ENCODE results near the gene RBM19.

Gene RBM19

DNA sequence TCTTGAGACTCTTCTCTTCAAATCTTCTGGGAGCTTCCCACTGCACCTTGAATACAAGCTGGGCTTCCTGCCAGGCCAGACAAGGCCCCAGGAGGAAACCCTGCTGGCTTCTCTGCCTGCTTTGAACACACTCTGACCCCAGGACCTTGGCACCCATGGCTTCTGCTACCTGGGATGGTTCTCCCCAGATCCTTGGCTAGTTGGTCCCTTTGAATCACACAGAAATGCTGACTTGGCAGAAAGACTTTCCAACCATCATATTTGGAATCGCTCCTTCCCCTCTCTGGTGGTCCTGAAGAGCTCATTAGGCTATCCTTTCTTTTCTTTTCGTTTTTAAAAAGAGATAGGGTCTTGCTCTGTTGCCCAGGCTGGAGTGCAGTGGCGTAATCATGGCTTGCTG is 132.7 kb downstream of the RBM19 start:
- TF ChIP-seq, protein P1, sequence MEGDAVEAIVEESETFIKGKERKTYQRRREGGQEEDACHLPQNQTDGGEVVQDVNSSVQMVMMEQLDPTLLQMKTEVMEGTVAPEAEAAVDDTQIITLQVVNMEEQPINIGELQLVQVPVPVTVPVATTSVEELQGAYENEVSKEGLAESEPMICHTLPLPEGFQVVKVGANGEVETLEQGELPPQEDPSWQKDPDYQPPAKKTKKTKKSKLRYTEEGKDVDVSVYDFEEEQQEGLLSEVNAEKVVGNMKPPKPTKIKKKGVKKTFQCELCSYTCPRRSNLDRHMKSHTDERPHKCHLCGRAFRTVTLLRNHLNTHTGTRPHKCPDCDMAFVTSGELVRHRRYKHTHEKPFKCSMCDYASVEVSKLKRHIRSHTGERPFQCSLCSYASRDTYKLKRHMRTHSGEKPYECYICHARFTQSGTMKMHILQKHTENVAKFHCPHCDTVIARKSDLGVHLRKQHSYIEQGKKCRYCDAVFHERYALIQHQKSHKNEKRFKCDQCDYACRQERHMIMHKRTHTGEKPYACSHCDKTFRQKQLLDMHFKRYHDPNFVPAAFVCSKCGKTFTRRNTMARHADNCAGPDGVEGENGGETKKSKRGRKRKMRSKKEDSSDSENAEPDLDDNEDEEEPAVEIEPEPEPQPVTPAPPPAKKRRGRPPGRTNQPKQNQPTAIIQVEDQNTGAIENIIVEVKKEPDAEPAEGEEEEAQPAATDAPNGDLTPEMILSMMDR (conservative IDR thresholded peaks at IDR 0.05; ENCODE audit: low read length) = no peak
- DNase-seq (ENCODE audit: low read depth) = no peak
- no peak overlapping the region for H3K4me3 ChIP-seq (ENCODE audit: low read length)

DNA sequence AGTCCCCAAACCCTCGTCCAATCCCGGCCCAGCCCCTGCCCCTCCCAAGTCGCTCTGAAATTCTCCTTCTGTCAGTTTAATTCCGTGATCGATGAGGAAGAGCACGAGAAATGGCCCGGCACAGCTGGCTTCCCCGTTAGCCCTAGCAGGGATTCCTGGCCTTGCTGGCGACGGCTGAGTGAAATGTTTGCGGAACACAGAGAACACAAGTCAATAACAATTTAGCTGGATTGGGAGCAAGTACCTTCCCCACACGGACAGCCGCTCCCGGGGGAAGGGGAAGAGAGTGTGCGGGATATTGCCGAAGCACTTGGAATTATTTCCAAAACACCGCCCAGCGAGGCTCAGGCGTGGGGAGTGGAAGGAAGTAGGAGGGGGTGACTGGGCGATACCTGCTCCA is 134.6 kb downstream of the RBM19 start:
- H3K4me3 ChIP-seq (ENCODE audit: low read length) = no peak overlapping the region
- TF ChIP-seq, protein P1 (conservative IDR thresholded peaks at IDR 0.05; ENCODE audit: low read length) = no peak
- no peak for DNase-seq (ENCODE audit: low read depth)

DNA sequence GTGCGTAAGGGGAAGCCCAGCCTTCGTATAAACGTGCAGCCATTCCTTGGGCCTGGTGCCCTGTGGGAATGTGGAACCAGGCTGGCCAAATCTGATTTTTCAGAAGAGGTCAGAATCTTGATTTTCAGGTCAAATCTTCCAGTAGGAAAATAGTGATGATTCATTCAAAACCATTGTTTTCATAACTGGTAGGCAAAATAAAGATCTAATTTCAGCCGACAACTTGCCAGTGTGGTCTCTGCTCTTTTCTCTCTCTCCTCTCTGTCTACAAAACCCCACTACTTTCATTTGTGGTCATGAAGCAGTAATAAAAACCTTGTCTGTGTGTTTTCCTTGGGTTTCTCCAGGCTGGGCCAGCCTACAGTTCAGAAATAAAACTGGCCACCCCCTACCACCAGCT is 135.1 kb downstream of the RBM19 start:
- TF ChIP-seq, protein P1 (conservative IDR thresholded peaks at IDR 0.05; ENCODE audit: low read length) = no peak
- no peak for DNase-seq (ENCODE audit: low read depth)
- no peak overlapping the region for H3K4me3 ChIP-seq (ENCODE audit: low read length)

- no peak overlapping the region for H3K4me3 ChIP-seq (ENCODE audit: low read length)
- no peak for DNase-seq (ENCODE audit: low read depth)
- TF ChIP-seq, protein P1 (conservative IDR thresholded peaks at IDR 0.05; ENCODE audit: low read length) = no peak
Observed at GRCh38 chr12:113829212-113829611, 136.9 kb downstream of the RBM19 start.

DNA sequence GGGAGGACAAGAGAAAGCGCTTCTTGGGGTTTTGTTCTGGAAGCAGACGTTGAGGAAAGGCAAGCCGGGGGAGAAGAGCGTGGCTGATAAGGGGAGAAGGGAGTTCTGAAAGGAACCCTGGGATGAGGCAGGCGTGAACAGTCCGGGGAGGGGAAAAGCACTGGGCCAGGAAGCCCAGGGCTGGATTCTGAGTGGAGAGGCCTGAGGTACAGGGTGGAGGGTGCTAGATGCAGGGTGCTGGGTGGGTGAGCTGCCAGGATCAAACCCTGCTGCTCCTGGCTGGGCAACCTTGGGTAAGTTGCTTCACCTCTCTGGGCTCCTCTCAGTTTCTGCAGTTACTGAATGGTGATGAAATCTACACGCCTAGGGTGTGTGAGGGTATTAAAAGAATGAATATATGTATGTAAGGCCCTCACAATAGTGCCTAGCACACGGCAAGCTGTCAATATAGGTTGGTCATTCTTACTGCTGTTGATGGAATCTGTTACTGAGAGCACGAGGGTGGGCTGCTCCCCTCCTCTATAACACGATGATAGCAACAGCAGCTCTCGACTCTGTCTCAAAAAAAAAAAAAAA is 138.5 kb downstream of the RBM19 start:
- no peak for DNase-seq (ENCODE audit: low read depth)
- TF ChIP-seq, protein P1 (conservative IDR thresholded peaks at IDR 0.05; ENCODE audit: low read length) = no peak
- no peak overlapping the region for H3K4me3 ChIP-seq (ENCODE audit: low read length)

DNA sequence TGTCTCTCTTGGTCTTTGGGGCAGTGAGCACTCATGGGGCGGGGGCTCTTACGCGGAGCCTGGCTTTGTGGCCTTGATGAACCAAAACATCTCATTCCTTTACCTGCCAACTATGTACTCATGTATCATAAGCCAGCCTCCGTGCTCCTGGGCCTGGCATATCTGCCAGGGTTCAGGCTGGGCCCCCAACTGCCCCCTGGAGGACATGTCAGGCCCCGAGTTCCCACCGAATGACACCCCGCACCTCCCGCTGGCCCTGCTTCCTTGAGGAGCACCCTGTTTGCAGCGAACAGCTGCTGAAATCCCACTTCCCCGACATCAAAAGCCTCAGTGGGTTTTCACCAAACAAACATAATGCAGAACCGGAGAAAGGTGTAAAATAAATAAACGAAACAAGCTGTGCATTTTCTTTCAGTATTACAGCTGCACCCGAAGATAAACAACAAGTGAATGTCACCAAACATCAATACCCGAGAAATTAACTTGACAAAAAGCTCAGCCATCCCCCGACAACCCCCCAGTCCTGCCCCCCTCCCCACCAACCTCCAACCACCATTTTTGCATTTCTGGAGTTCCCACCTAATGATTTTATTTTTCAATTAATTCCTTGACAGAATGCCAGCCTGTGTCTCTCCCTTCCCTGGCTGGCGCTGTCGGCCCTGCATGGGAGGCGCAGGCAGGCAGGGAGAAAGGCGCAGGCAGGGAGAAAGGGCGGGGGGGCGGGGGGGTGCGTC is 139.2 kb downstream of the RBM19 start:
- TF ChIP-seq, protein P1 (conservative IDR thresholded peaks at IDR 0.05; ENCODE audit: low read length) = no peak
- DNase-seq (ENCODE audit: low read depth) = no peak
- H3K4me3 ChIP-seq (ENCODE audit: low read length) = no peak overlapping the region

DNA sequence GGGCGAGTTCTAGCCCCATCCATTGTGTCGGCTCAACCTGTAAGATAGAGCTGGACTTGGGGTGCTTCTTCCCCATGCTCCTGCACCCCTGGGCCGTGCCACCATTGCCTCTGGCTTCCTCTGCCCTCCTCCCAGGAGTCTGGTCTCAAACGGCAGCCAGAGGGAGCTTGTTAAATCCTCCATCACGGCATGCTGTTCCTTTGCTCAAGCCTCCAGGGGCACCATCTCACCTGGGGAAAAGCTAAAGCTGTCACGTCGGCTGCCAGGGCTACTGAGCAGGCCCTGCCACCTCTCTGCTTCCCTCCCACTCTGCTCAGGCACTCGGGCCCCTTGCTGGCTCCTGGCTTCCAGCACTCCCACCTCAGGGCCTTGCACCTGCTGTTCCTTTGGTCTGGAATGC is 140.4 kb downstream of the RBM19 start:
- H3K4me3 ChIP-seq (ENCODE audit: low read length) = no peak overlapping the region
- TF ChIP-seq, protein P1 (conservative IDR thresholded peaks at IDR 0.05; ENCODE audit: low read length) = no peak
- no peak for DNase-seq (ENCODE audit: low read depth)

Data from AG10803 (cell line).